HG03575 (cell line): ENCODE data around the gene ACVRL1.

Source experiments
- ATAC-seq: cut with Tn5 transposase; IDR thresholded peaks from one replicate; pipeline ENCODE4 v1.9.1; 2021; ENCODE audit not compliant: unreplicated experiment, insufficient number of reproducible peaks, low FRiP score; ENCODE audit errors: extremely low read depth

The ACVRL1 gene

GRCh38 chr12:51911788-51912711 lies 4.7 kb downstream of the ACVRL1 start:
- no peak for ATAC-seq

- ATAC-seq = no peak
Observed at GRCh38 chr12:51913071-51914033, 6.0 kb downstream of the ACVRL1 start.

- ATAC-seq = no peak
Observed at GRCh38 chr12:51914034-51914923, 7.0 kb downstream of the ACVRL1 start.

GRCh38 chr12:51915003-51915625 lies 7.8 kb downstream of the ACVRL1 start:
- no peak for ATAC-seq

- ATAC-seq = no peak
Observed at GRCh38 chr12:51915951-51916350, 8.6 kb downstream of the ACVRL1 start.

- no peak for ATAC-seq
Observed at GRCh38 chr12:51917041-51917590, 9.8 kb downstream of the ACVRL1 start.

GRCh38 chr12:51917746-51918453 lies 10.6 kb downstream of the ACVRL1 start:
- ATAC-seq = no peak

- ATAC-seq = no peak
Observed at GRCh38 chr12:51920046-51920445, 12.7 kb downstream of the ACVRL1 start.

GRCh38 chr12:51921017-51921725 lies 13.9 kb downstream of the ACVRL1 start:
- ATAC-seq = no peak

GRCh38 chr12:51922146-51922545 lies 14.8 kb downstream of the ACVRL1 start:
- no peak for ATAC-seq

GRCh38 chr12:51922762-51923505 lies 15.6 kb downstream of the ACVRL1 start:
- no peak for ATAC-seq

- no peak for ATAC-seq
Observed at GRCh38 chr12:51923506-51924365, 16.4 kb downstream of the ACVRL1 start.

- ATAC-seq = no peak
Observed at GRCh38 chr12:51924551-51925319, 17.4 kb downstream of the ACVRL1 start.

GRCh38 chr12:51925346-51926063 lies 18.2 kb downstream of the ACVRL1 start:
- no peak for ATAC-seq
